Large intestine (tissue), 3 donors: Measurements from ENCODE around the gene PBOV1. TPM values are rescaled to one million over a fixed set of nuclear protein-coding genes. Genes with fewer than 3 reads are reported as not detected.
A peak's percentile ranks its signal among the peaks of the same experiment; 100 is the strongest.

ENCODE experiments used
- DNase-seq, 2 donors: peaks; one replicate each; pipeline versions ENCODE4 v3.0.0 to v3.0.0-alpha.2; 2013
- H3K27ac ChIP-seq: one replicate; pipeline ENCODE4 v1.5.1; 2013; ENCODE audit warnings: low read length
- H3K27me3 ChIP-seq: 2 replicates; pipeline ENCODE4 v1.6.1; 2013; ENCODE audit warnings: low read length; ENCODE audit not compliant: control insufficient read depth, insufficient read depth
- H3K36me3 ChIP-seq: 2 replicates; pipeline ENCODE4 v1.6.1; 2013; ENCODE audit warnings: low read length; ENCODE audit not compliant: control insufficient read depth, insufficient read depth
- H3K4me1 ChIP-seq: one replicate; pipeline ENCODE4 v1.6.1; 2013; ENCODE audit warnings: low read length; ENCODE audit not compliant: control insufficient read depth, insufficient read depth
- H3K4me3 ChIP-seq: one replicate; pipeline ENCODE4 v1.5.1; 2013; ENCODE audit warnings: low read length
- H3K9me3 ChIP-seq: one replicate; pipeline ENCODE4 v1.6.1; 2013; ENCODE audit warnings: mild to moderate bottlenecking, low read depth, low read length, moderate library complexity; ENCODE audit not compliant: control insufficient read depth
- WGBS: methylation state at CpG from one replicate; pipeline ENCODE4 v1.1.5; 2013; ENCODE audit warnings: low lambda C conversion rate; ENCODE audit not compliant: insufficient coverage; 5-methylcytosine and 5-hydroxymethylcytosine counted together
- polyA plus RNA-seq: library from polyadenylated mRNA; unstranded; fragments of 120-200 nt; gene quantifications from one replicate; pipeline ENCODE4 v1.2.1, GENCODE V29; 2013

Gene PBOV1
- polyA plus RNA-seq, 1 donor: not detected

GRCh38 chr6:138206862-138207261 lies 11.4 kb downstream of the PBOV1 start:
- no peak overlapping the region for H3K27ac ChIP-seq
- H3K9me3 ChIP-seq: no peaks in the 10 kb centered on the region
- no peak for DNase-seq
- no peaks in the 10 kb centered on the region for H3K27me3 ChIP-seq
- H3K4me3 ChIP-seq: no peak overlapping the region
- H3K4me1 ChIP-seq: no peaks in the 10 kb centered on the region
- H3K36me3 ChIP-seq: no peaks in the 10 kb centered on the region

- Histone ChIP-seq H3K27ac (no peak overlapping the region), H3K4me1 (no peaks in the 10 kb centered on the region), H3K9me3 (no peaks in the 10 kb centered on the region), H3K27me3 (no peaks in the 10 kb centered on the region), H3K4me3 (no peak overlapping the region), H3K36me3 (no peaks in the 10 kb centered on the region)
- WGBS: 80% methylated on average over 1 of the region's 5 CpGs
- DNase-seq: no peak
Observed at GRCh38 chr6:138205437-138206094, 12.7 kb downstream of the PBOV1 start.

GRCh38 chr6:138204792-138205384 lies 13.4 kb downstream of the PBOV1 start:
- no peaks in the 10 kb centered on the region for H3K9me3 ChIP-seq
- no peak overlapping the region for H3K4me3 ChIP-seq
- no peak for DNase-seq
- no peaks in the 10 kb centered on the region for H3K4me1 ChIP-seq
- H3K27me3 ChIP-seq: no peaks in the 10 kb centered on the region
- H3K27ac ChIP-seq: no peak overlapping the region
- WGBS: no CpG with 5 or more reads among the region's 4 CpGs
- H3K36me3 ChIP-seq: no peaks in the 10 kb centered on the region

GRCh38 chr6:138204303-138204702 lies 14.0 kb downstream of the PBOV1 start:
- DNase-seq: no peak
- H3K27me3 ChIP-seq: no peaks in the 10 kb centered on the region

GRCh38 chr6:138203315-138203714 lies 15.0 kb downstream of the PBOV1 start:
- Histone ChIP-seq H3K27ac (no peak overlapping the region), H3K27me3 (no peaks in the 10 kb centered on the region), H3K36me3 (no peaks in the 10 kb centered on the region), H3K4me1 (no peaks in the 10 kb centered on the region), H3K4me3 (no peak overlapping the region), H3K9me3 (no peaks in the 10 kb centered on the region)
- no CpG with 5 or more reads among the region's 2 CpGs for WGBS
- no peak for DNase-seq

More at GRCh38 chr6:138204303-138204702, 14.0 kb downstream of the PBOV1 start:
- no peaks in the 10 kb centered on the region for H3K36me3 ChIP-seq
- H3K4me3 ChIP-seq: no peak overlapping the region
- no peaks in the 10 kb centered on the region for H3K9me3 ChIP-seq
- H3K27ac ChIP-seq: no peak overlapping the region
- no peaks in the 10 kb centered on the region for H3K4me1 ChIP-seq

- Histone ChIP-seq H3K27me3 (no peaks in the 10 kb centered on the region), H3K4me1 (no peaks in the 10 kb centered on the region), H3K27ac (no peak overlapping the region), H3K36me3 (no peaks in the 10 kb centered on the region), H3K4me3 (no peak overlapping the region), H3K9me3 (no peaks in the 10 kb centered on the region)
- 100% methylated on average over 1 of the region's 4 CpGs for WGBS
- no peak for DNase-seq
Observed at GRCh38 chr6:138201836-138202235, 16.5 kb downstream of the PBOV1 start.

- H3K36me3 ChIP-seq: no peaks in the 10 kb centered on the region
- H3K27ac ChIP-seq: no peak overlapping the region
- no peaks in the 10 kb centered on the region for H3K27me3 ChIP-seq
- no peak overlapping the region for H3K4me3 ChIP-seq
- DNase-seq: no peak
- no peaks in the 10 kb centered on the region for H3K4me1 ChIP-seq
- H3K9me3 ChIP-seq: no peaks in the 10 kb centered on the region
- WGBS: no CpG with 5 or more reads among the region's 6 CpGs
Observed at GRCh38 chr6:138198430-138199091, 19.7 kb downstream of the PBOV1 start.

- Histone ChIP-seq H3K27me3 (no peaks in the 10 kb centered on the region), H3K9me3 (no peaks in the 10 kb centered on the region), H3K4me3 (no peak overlapping the region), H3K27ac (no peak overlapping the region), H3K4me1 (no peaks in the 10 kb centered on the region), H3K36me3 (no peaks in the 10 kb centered on the region)
- no peak for DNase-seq
- 100% methylated on average over 1 of the region's 7 CpGs for WGBS
Observed at GRCh38 chr6:138197570-138197969, 20.7 kb downstream of the PBOV1 start.

- no peaks in the 10 kb centered on the region for H3K9me3 ChIP-seq
- DNase-seq: no peak
- no peaks in the 10 kb centered on the region for H3K4me1 ChIP-seq
- H3K27me3 ChIP-seq: no peaks in the 10 kb centered on the region
- 83% methylated on average over 1 of the region's 3 CpGs for WGBS
- no peaks in the 10 kb centered on the region for H3K36me3 ChIP-seq
- no peak overlapping the region for H3K27ac ChIP-seq
- no peak overlapping the region for H3K4me3 ChIP-seq
Observed at GRCh38 chr6:138196122-138196738, 22.1 kb downstream of the PBOV1 start.

- Histone ChIP-seq H3K4me1 (no peaks in the 10 kb centered on the region), H3K27me3 (no peaks in the 10 kb centered on the region), H3K9me3 (no peaks in the 10 kb centered on the region), H3K4me3 (no peak overlapping the region), H3K27ac (no peak overlapping the region), H3K36me3 (no peaks in the 10 kb centered on the region)
- DNase-seq: peak in 1 of 2 donors; percentile 31
- WGBS: 89% methylated on average over 1 of the region's 4 CpGs
Observed at GRCh38 chr6:138194287-138194686, 24.0 kb downstream of the PBOV1 start.
